Naive thymus-derived CD4-positive, alpha-beta T cell (primary cell): ENCODE measurements around the gene CSNK1G1. TPM values are rescaled to one million over a fixed set of nuclear protein-coding genes. Genes with fewer than 3 reads are reported as not detected.
"Not testable (repeated sequence)": the region's sequence is repeated elsewhere in the genome, so short reads cannot be mapped to it uniquely, and the experiment has no call there.

ENCODE experiments used
- ATAC-seq: fragments of 150-1000 bp; cut with Tn5 transposase; 2 replicates; pipeline ENCODE4 v1.10.0; 2021; ENCODE audit warnings: mild to moderate bottlenecking, moderate library complexity
- CTCF ChIA-PET: fragments of 350-600 bp; sonication (Branson Sonifier 250); formaldehyde crosslinking; loops from one replicate; lab custom pipeline; 2021; ENCODE audit warnings: antibody characterized with exemption; lab: Charles Lee
- POLR2A ChIA-PET: fragments of 350-600 bp; sonication (Branson Sonifier 250); formaldehyde crosslinking; loops from one replicate; lab custom pipeline; 2021; ENCODE audit warnings: antibody characterized with exemption, inconsistent platforms; lab: Charles Lee
- DNase-seq, 9 donors: peaks; one replicate each; pipeline versions ENCODE4 v3.0.0 to v3.0.0-alpha.2; 2020 to 2022; ENCODE audit warnings: mixed read lengths in 1 of 9
- H3K27ac ChIP-seq: one replicate; pipeline ENCODE4 v1.7.0; 2013; ENCODE audit warnings: mild to moderate bottlenecking, low read depth, low read length, moderate library complexity
- H3K27me3 ChIP-seq, 2 donors: one replicate each; pipeline ENCODE4 v1.7.0; 2013; ENCODE audit warnings: low read length in 2 of 2, mild to moderate bottlenecking in 2 of 2, moderate library complexity in 2 of 2; ENCODE audit not compliant: control insufficient read depth in 2 of 2, insufficient read depth in 2 of 2
- H3K36me3 ChIP-seq, 3 experiments: 1 replicate in 2 of 3; 2 replicates in 1 of 3; pipeline ENCODE4 v1.7.0; 2013; ENCODE audit warnings: low read length in 3 of 3, mild to moderate bottlenecking in 3 of 3, moderate library complexity in 1 of 3; ENCODE audit not compliant: insufficient read depth in 3 of 3, control insufficient read depth in 2 of 3
- H3K4me1 ChIP-seq, 2 donors: one replicate each; pipeline ENCODE4 v1.7.0; 2013; ENCODE audit warnings: low read length in 2 of 2, mild to moderate bottlenecking in 2 of 2, moderate library complexity in 1 of 2; ENCODE audit not compliant: control insufficient read depth in 2 of 2, insufficient read depth in 2 of 2
- H3K4me3 ChIP-seq: 2 replicates; pipeline ENCODE4 v1.7.0; 2013; ENCODE audit warnings: mild to moderate bottlenecking, low read length
- H3K9me3 ChIP-seq, 3 experiments: 1 replicate in 2 of 3; 2 replicates in 1 of 3; pipeline ENCODE4 v1.7.0; 2013; ENCODE audit warnings: low read length in 3 of 3; ENCODE audit not compliant: control insufficient read depth in 2 of 3
- H3K27ac Mint-ChIP-seq, 9 donors: one replicate each; pipeline ENCODE4 v1.8.0; 2020 to 2022; ENCODE audit warnings: mixed read lengths in 9 of 9, mild to moderate bottlenecking in 8 of 9, moderate library complexity in 5 of 9, inconsistent platforms in 2 of 9
- H3K27me3 Mint-ChIP-seq, 5 donors: one replicate each; pipeline ENCODE4 v1.8.0; 2021 to 2022; ENCODE audit warnings: mixed read lengths in 5 of 5, mild to moderate bottlenecking in 1 of 5
- H3K36me3 Mint-ChIP-seq, 5 donors: one replicate each; pipeline ENCODE4 v1.8.0; 2020 to 2022; ENCODE audit warnings: mixed read lengths in 5 of 5, mild to moderate bottlenecking in 3 of 5, inconsistent platforms in 1 of 5
- H3K4me1 Mint-ChIP-seq, 7 donors: one replicate each; pipeline ENCODE4 v1.8.0; 2020 to 2022; ENCODE audit warnings: mixed read lengths in 7 of 7, mild to moderate bottlenecking in 3 of 7, inconsistent platforms in 1 of 7
- H3K4me3 Mint-ChIP-seq, 10 donors: one replicate each; pipeline ENCODE4 v1.8.0; 2020 to 2022; ENCODE audit warnings: mild to moderate bottlenecking in 10 of 10, mixed read lengths in 10 of 10, moderate library complexity in 6 of 10, inconsistent platforms in 2 of 10
- H3K9me3 Mint-ChIP-seq, 11 donors: one replicate each; pipeline ENCODE4 v1.8.0; 2020 to 2022; ENCODE audit warnings: mixed read lengths in 11 of 11, mild to moderate bottlenecking in 4 of 11, inconsistent platforms in 1 of 11, moderate library complexity in 1 of 11
- intact Hi-C, 2 donors: fragments of 100-400 bp; cut with micrococcal nuclease; formaldehyde crosslinking; loops; one replicate each; pipeline ENCODE4 v1.15.1; 2023
- polyA plus RNA-seq, 2 donors: library from polyadenylated mRNA; unstranded; fragments of 300-500 nt; fragmentation: Illumina TruSeq; gene quantifications; one replicate each; pipeline ENCODE4 v1.2.3, GENCODE V29; 2021
- total RNA-seq, 6 experiments: library from RNA in 5 of 6; stranded (reverse) in 5 of 6; gene quantifications; 1 replicate in 5 of 6; 2 replicates in 1 of 6; pipeline ENCODE4 v1.2.3 and lab custom pipeline; 2021 to 2026

The CSNK1G1 gene
- total and polyA plus RNA-seq, 7 experiments from 2014 or later, result 18.2 to 31.4 (median 26.4) TPM

DNA sequence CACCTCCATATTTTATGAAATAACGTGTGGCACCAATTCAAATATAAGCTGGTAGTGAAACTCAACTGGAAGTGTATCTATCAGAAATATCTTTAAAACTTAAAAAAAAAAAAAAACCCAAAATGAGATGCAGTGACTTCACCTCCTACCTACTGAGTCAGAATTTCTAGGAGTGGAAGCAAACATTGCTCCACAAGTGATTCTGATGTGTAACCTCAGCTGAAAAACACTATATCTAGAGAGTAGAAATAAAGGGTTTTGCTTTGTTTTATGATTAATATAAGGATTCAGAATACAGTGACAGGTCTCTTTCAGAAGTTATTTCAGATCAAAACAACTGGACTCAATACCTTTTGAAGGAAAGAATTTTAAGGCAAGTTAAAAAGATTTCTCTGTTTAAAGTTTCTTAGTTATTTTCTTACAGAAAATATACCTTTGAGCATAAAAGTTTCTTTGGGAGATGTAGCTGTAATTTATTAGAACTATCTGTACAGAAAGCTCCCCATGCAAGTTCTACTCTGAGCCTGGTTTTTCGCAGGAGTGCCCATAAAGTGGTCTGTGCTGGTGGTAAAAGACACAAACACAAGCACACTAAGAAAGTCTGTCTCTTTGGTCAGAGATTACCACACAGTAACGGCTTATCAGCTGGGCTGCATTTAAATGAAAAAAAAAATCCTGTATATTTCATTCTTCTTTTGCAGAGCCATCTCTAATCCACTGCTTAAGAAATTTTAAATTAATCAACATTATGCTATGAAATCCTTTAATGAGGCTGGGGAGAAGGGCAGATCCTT, 133.2 kb downstream of the CSNK1G1 start:
- Histone ChIP-seq H3K27me3 (no peaks in the 10 kb centered on the region), H3K4me3 (no peak overlapping the region), H3K4me1 (no peaks in the 10 kb centered on the region), H3K27ac (no peak overlapping the region), H3K36me3 (no peaks in the 10 kb centered on the region), H3K9me3 (no peaks in the 10 kb centered on the region)
- H3K4me3 Mint-ChIP-seq, result no peak overlapping the region
- H3K27me3 Mint-ChIP-seq, result no peaks in the 10 kb centered on the region
- no peak overlapping the region for H3K27ac Mint-ChIP-seq
- no peak for DNase-seq
- POLR2A ChIA-PET, result no interaction called here
- intact Hi-C loops, result no loop called here
- CTCF ChIA-PET, result no interaction called here
- peaks cover 0 to 6% (median 0%) of the 10 kb centered on the region in 11 donors for H3K9me3 Mint-ChIP-seq
- ATAC-seq, result no peak
- H3K36me3 Mint-ChIP-seq, result peaks cover 0 to 29% (median 22%) of the 10 kb centered on the region in 5 donors
- H3K4me1 Mint-ChIP-seq, result peaks cover 4 to 13% (median 6%) of the 10 kb centered on the region in 7 donors

DNA sequence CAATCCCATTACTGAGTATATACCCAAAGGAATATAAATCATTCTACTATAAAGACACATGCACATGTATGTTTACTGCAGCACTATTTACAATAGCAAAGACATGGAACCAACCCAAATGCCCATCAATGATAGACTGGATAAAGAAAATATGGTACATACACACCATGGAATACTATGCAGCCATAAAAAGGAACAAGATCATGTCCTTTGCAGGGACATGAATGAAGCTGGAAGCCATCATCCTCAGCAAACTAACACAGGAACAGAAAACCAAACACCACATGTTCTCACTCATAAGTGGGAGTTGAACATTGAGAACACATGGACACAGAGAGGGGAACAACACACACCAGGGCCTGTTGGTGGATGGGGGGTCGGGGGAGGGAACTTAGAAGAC, 134.1 kb downstream of the CSNK1G1 start:
- H3K27me3 Mint-ChIP-seq, H3K36me3 ChIP-seq, intact Hi-C loops, H3K9me3 Mint-ChIP-seq, H3K9me3 ChIP-seq, H3K4me3 Mint-ChIP-seq, POLR2A ChIA-PET, ATAC-seq, H3K4me1 ChIP-seq, DNase-seq, H3K27me3 ChIP-seq, CTCF ChIA-PET, H3K4me3 ChIP-seq, H3K27ac ChIP-seq: not testable (repeated sequence)
- H3K4me1 Mint-ChIP-seq, result peaks cover 4 to 10% (median 6%) of the 10 kb centered on the region in 7 donors
- peak overlapping the region in 1 of 9 donors; percentile 25 for H3K27ac Mint-ChIP-seq
- peaks cover 0 to 26% (median 15%) of the 10 kb centered on the region in 5 donors for H3K36me3 Mint-ChIP-seq

DNA sequence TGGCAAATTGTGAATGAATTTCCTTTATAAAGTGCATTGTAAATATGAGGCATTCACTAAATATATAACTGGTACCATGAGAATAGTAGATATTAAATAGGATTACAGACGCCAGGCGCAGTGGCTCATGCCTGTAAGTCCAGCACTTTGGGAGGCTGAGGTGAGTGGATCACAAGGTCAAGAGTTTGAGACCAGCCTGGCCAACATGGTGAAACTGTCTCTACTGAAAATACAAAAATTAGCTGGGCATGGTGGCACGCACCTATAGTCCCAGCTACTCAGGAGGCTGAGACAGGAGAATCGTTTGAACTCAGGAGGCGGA, 138.6 kb downstream of the CSNK1G1 start:
- H3K27ac ChIP-seq, DNase-seq, H3K4me3 Mint-ChIP-seq, H3K9me3 Mint-ChIP-seq, H3K9me3 ChIP-seq, H3K4me3 ChIP-seq, H3K27me3 ChIP-seq, intact Hi-C loops, ATAC-seq, H3K4me1 ChIP-seq, H3K4me1 Mint-ChIP-seq, H3K27me3 Mint-ChIP-seq, H3K27ac Mint-ChIP-seq: not testable (repeated sequence)
- peaks cover 0 to 23% (median 0%) of the 10 kb centered on the region in 3 experiments for H3K36me3 ChIP-seq
- peaks cover 0 to 27% (median 4%) of the 10 kb centered on the region in 5 donors for H3K36me3 Mint-ChIP-seq
- ChIA-PET POLR2A (interaction anchor here (0.6 kb wide), 1 partner anchor 699 kb away, joined by 4 read pairs; no protein-coding TSS in a partner anchor), CTCF (interaction anchor here (0.7 kb wide), 1 partner anchor 462 kb away, joined by 3 read pairs; no protein-coding TSS in a partner anchor)

DNA sequence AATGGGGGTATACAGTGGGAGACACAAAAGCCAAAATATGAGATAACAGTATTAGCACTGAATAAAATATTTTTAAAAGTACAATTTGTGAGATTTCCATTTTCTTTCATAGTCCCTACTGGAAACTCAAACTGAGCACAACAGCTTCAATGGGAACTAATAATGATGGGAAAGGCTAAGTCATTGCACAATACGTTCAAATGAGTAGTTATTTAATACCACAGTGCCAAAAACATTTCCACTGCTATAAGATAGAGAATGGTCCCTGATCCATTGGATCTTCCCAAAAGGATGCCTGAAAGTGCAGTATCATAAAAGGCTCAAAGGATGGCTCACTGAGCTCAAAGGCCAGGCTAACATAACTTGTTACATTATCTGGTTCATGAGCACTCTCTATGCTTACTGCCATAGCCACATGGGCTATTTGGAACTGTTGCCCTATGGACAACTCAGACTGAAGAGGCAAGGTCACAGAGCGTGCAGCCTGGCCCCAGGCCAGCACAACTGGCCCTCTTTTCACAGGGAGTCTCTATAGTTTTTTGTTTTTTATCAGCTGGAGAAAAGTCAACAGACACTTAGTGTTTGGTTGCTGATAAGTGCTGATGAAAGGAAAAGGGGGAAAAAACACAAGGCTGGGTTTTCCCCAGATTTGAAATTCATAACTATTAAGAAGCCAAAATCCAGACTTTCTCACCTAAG, 139.1 kb downstream of the CSNK1G1 start:
- Histone ChIP-seq H3K27me3 (no peaks in the 10 kb centered on the region), H3K4me1 (no peaks in the 10 kb centered on the region), H3K36me3 (peaks cover 0 to 23% (median 0%) of the 10 kb centered on the region in 3 experiments), H3K27ac (no peak overlapping the region), H3K4me3 (no peak overlapping the region), H3K9me3 (no peaks in the 10 kb centered on the region)
- H3K9me3 Mint-ChIP-seq, result peaks cover 0 to 1% (median 0%) of the 10 kb centered on the region in 11 donors
- no peaks in the 10 kb centered on the region for H3K27me3 Mint-ChIP-seq
- peak overlapping the region in 2 of 9 donors; percentile 23 to 32 for H3K27ac Mint-ChIP-seq
- DNase-seq (no peak), ATAC-seq (no peak)
- ChIA-PET POLR2A (interaction anchor here (0.6 kb wide), 1 partner anchor 699 kb away, joined by 4 read pairs; no protein-coding TSS in a partner anchor), CTCF (interaction anchor here (0.5 to 0.9 kb wide), 3 partner anchors 437 to 462 kb away, joined by 3 to 5 read pairs (median 3); no protein-coding TSS in a partner anchor)
- intact Hi-C loops, result no loop called here
- no peak overlapping the region for H3K4me3 Mint-ChIP-seq
- peaks cover 0 to 8% (median 0%) of the 10 kb centered on the region in 7 donors for H3K4me1 Mint-ChIP-seq
- peaks cover 0 to 25% (median 4%) of the 10 kb centered on the region in 5 donors for H3K36me3 Mint-ChIP-seq

DNA sequence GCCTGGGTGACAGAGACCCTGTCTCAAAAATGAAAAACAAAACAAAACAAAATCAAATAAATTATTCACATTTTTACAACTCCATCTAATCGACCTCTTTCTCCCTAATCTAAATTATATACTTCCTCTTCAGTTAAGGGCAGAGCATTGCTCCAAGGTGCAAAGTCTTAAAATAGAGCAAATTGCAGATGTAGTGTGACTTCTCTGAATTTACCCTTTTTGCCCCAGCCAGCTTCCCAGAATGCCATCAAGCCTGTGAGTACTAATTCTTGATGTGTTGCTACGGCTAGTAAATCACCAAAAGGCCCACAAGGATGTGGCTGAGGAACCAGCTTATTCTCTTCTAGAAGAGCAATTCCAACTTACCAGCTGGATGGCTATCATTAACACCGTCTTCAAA, 139.8 kb downstream of the CSNK1G1 start:
- Histone ChIP-seq H3K9me3 (no peaks in the 10 kb centered on the region), H3K4me1 (no peaks in the 10 kb centered on the region), H3K4me3 (no peak overlapping the region), H3K36me3 (peaks cover 0 to 23% (median 0%) of the 10 kb centered on the region in 3 experiments), H3K27ac (no peak overlapping the region), H3K27me3 (no peaks in the 10 kb centered on the region)
- ATAC-seq, result no peak
- intact Hi-C loops, result no loop called here
- no peak for DNase-seq
- H3K36me3 Mint-ChIP-seq, result peaks cover 0 to 28% (median 4%) of the 10 kb centered on the region in 5 donors
- CTCF ChIA-PET, result interaction anchor here (0.5 to 0.9 kb wide), 2 partner anchors 437 to 457 kb away, joined by 3 to 5 read pairs; no protein-coding TSS in a partner anchor
- no peaks in the 10 kb centered on the region for H3K27me3 Mint-ChIP-seq
- no peak overlapping the region for H3K4me3 Mint-ChIP-seq
- no peaks in the 10 kb centered on the region for H3K9me3 Mint-ChIP-seq
- peak overlapping the region in 3 of 9 donors; percentile 14 to 23 (median 22) for H3K27ac Mint-ChIP-seq
- POLR2A ChIA-PET, result no interaction called here
- peaks cover 0 to 12% (median 0%) of the 10 kb centered on the region in 7 donors for H3K4me1 Mint-ChIP-seq

DNA sequence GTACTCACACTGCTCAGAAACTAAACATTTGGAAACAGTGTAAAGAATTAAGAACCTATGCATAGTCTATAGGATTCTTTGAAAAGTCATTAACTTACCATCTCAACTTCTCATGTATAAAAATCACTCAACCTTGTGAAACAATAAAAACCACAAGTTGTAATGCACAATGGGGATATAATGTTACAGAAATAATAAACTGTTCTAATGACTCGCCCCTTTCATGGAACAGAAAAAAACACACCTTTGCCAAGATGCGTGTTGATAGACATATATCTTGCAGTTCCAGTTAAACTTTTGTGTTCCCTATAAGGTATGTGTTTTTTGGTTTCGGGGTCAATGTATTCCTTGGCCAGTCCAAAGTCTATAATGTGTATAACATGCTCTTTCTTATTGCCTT, 142.3 kb downstream of the CSNK1G1 start:
- CTCF ChIA-PET, result no interaction called here
- Histone ChIP-seq H3K9me3 (no peaks in the 10 kb centered on the region), H3K27ac (no peak overlapping the region), H3K27me3 (no peaks in the 10 kb centered on the region), H3K4me1 (no peaks in the 10 kb centered on the region), H3K36me3 (peaks cover 0 to 23% (median 0%) of the 10 kb centered on the region in 3 experiments), H3K4me3 (no peak overlapping the region)
- Mint-ChIP-seq H3K36me3 (peaks cover 0 to 30% (median 4%) of the 10 kb centered on the region in 5 donors), H3K9me3 (no peaks in the 10 kb centered on the region), H3K4me3 (no peak overlapping the region), H3K27me3 (no peaks in the 10 kb centered on the region), H3K4me1 (peaks cover 0 to 12% (median 0%) of the 10 kb centered on the region in 7 donors), H3K27ac (no peak overlapping the region)
- intact Hi-C loops, result no loop called here
- DNase-seq (no peak), ATAC-seq (no peak)
- POLR2A ChIA-PET, result no interaction called here
